Medulla oblongata (tissue), 1 donor: ENCODE measurements around the gene ANGPT4.
"Not testable (repeated sequence)": the region's sequence is repeated elsewhere in the genome, so short reads cannot be mapped to it uniquely, and the experiment has no call there.

Source experiments
- DNase-seq: peaks from one replicate; pipeline ENCODE4 v3.0.0-alpha.2; 2015; ENCODE audit errors: extremely low spot score

Gene ANGPT4

DNA sequence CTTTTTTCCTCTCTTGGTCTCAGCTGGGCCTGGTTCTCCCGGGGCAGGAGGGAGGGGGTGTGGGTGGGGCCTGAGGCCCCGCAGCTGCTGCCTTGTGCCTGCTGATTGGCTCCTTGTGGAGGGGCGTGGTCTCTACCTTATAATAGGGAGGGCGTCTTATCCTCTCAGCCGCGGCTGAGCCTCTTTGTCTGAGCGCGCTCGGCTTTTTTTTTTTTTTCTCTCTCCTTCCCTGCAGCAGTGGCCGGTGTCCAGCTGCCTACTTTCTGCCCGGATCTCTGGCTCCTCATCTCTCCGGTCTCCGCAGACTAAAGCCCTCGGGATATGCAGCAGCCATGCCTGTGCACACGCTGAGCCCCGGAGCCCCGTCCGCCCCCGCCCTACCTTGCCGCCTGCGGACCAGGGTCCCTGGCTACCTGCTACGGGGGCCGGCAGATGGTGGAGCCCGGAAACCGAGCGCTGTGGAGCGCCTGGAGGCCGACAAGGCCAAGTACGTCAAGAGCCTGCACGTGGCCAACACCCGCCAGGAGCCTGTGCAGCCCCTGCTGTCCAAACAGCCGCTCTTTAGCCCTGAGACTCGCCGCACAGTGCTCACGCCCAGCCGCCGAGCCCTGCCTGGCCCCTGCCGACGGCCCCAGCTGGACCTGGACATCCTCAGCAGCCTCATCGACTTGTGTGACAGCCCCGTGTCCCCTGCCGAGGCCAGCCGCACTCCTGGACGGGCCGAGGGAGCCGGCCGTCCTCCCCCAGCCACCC, 71.5 kb downstream of the ANGPT4 start:
- DNase-seq, result peak; percentile 88

- no peak for DNase-seq
Measured at GRCh38 chr20:843912-844311, 72.2 kb downstream of the ANGPT4 start.

DNA sequence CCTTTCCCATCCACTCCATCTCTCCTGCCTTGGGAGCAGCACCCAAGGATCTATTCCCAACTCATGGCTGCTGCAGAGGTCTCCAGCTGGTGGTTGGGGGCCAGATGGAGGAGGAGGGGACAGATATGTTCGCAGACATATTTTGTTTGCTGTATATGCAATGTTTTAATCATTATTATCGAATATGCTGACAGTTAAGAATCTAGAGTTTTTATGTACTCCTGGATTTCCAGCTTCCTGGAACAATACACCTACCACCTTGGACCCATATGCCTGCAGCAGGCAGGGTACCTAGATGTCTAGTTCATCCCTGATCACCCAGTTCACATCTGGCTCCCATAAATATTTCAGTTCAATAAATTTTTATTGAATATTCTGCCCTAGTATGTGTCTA, 73.6 kb downstream of the ANGPT4 start:
- no peak for DNase-seq

- no peak for DNase-seq
Measured at GRCh38 chr20:841568-842546, 74.3 kb downstream of the ANGPT4 start.

DNA sequence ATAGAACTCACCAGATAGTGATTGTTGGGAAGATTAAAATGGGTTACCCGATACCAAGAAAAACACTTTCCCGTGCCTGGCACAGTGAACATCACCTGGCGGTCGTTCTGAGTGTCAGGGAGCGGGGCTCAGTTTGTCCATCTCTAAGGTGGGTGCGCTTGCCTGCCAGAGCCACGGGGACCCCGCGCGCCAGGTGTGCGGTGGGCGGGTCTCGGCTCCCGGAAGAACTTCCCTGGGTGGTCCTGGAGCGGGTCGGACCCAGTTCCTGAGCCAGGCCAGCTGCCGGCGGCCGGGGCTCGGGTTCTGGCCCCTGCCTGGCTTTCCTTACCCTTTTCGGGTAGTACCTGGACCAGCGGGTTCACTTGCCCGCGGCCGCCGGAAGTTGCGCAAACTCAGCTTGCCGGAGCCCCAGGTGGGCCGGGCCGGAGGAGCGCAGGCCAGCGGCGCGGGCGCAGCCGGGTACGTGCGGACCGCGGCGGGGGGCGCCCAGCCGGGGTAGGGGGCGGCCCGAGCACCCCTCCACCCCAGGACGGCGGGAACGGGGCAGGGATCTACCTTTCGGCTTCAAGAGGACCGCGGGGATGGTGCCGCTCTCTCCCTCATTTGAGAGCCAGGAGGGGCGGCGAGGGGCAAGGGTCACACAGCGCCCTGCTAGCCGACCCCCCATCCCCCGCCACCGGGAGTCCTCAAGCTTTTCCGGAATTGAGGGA, 75.1 kb downstream of the ANGPT4 start:
- no peak for DNase-seq

DNA sequence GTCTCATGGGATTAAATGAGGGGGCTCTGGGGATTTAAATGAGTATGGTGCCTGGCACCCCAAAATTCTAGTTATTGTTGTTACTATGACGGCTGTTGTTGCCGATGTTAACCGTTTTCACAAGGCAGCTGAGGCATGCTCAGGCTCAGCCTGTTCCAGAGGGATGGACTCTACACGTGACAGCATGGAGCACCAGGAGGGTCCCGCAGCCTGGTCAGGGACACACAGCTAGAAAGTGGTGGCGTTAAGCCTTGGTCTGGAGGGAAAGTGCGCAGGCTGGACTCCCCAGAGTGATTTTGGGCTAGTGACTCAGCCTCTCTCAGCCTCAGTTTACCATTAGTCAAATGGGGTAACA, 75.7 kb downstream of the ANGPT4 start:
- no peak for DNase-seq

- no peak for DNase-seq
Measured at GRCh38 chr20:839626-840025, 76.5 kb downstream of the ANGPT4 start.

GRCh38 chr20:839015-839414, 77.1 kb downstream of the ANGPT4 start:
- DNase-seq, result no peak

- DNase-seq, result no peak
Measured at GRCh38 chr20:836190-836589, 79.9 kb downstream of the ANGPT4 start.

GRCh38 chr20:835608-836045, 80.5 kb downstream of the ANGPT4 start:
- DNase-seq, result no peak

DNA sequence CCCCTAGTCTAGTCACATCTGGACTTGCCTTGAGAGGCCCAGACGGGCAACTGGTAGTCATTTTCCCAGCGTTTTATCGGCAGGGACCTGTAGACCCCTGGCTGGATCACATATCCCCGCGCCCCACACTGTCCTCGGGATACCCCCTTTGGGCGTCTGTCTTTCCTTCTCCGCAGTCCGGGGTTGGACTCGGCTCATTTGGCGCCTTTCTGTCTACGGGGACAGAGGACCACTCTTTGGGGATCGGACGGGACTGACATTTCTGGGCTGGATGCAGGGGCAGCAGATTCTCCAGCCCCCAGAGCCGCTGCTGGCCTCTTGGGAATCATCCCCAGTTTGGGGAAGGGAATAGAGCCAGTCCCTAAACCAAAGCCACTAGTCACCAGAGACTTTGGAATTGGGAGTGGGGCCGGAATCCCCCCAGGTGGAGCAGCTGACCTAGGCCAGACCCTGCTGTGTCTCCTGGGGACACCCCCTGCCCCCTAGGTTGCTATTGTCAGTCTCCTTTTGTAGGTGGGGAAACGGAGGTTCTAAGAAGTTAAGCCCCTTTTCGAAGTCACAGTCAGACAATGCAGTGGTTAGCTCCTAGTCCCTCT, 81.9 kb downstream of the ANGPT4 start:
- no peak for DNase-seq

GRCh38 chr20:833450-834150, 82.5 kb downstream of the ANGPT4 start, which contains the start of gene FAM110A:
Gene FAM110A (plus strand): TSS chr20:833715. CDS start chr20:844805, 11,090 bp downstream.
- peak; percentile 92 for DNase-seq

DNA sequence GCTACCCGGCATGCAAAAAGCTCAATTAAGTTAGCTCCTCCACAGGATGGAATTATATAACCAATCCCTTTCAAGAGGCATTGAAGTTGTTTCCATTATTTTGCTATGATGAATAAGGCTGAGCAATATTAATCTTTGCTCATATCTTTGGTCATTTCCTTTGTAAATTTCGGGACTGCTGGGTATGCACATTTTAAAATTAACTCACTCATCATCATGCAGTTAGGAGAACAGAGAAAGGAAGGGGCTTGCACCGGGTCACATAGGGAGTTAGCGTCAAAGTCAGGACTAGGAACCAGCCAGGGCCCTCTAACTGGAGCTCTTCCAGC, 83.0 kb downstream of the ANGPT4 start:
- no peak for DNase-seq

GRCh38 chr20:831956-832355, 84.2 kb downstream of the ANGPT4 start:
- no peak for DNase-seq

DNA sequence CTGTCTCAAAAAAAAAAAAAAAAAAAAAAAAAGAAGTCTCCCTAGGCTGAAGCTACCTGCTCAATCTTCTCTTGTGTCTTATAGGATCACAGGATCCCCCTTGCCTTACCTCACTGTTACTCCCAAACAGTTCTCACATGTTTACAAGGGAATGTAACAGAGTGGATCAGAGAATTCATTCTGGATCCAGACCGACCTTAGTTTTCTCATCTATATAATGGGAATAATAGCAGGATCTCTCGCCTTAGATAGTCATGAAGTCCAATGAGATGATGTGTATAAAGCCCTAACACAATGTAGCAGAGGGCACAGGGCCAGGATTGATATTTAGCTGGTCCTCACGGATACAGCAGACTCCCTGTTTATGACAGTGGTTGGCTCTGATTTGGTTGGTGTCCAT, 84.9 kb downstream of the ANGPT4 start:
- no peak for DNase-seq

GRCh38 chr20:830011-830521, 86.1 kb downstream of the ANGPT4 start:
- no peak for DNase-seq

DNA sequence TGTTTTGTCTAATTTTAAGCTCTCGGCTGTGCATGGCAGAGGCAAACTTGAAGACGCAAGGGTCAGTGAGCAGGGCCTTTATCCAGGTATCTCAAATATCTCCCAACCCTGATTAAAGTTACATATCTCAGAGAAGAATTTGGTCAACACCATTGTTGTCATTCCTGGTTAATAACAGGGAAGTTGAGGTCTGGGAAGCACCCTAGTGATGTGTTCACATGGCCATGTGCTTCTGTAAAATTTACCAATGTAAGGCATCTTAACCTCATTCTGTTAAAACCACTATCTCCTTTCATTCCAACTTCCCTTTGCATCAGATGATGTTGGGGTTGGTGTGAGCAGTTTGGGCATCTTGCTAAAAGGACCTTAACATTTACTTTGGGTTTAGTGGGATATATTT, 86.6 kb downstream of the ANGPT4 start:
- DNase-seq, result no peak

DNA sequence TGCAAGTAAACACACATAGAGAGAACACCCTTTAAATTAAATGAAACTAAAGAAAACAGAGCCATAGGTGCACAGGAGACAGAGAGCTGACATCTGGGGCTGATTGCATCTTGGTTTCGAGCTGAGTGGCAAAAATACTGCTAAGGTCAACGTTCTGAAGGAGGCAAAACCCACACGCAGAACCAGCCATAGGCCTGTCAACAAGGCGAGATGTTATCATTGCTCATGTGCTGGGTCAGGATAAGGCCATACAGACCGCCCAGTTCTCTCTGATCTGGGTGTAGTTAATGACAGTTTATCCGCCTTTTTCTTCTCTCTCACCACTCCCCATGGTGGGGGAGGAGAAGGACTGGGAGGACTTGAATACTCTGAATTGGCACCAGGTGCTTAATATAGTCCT, 87.1 kb downstream of the ANGPT4 start:
- no peak for DNase-seq

GRCh38 chr20:827981-828380, 88.2 kb downstream of the ANGPT4 start:
- DNase-seq, result not testable (repeated sequence)

DNA sequence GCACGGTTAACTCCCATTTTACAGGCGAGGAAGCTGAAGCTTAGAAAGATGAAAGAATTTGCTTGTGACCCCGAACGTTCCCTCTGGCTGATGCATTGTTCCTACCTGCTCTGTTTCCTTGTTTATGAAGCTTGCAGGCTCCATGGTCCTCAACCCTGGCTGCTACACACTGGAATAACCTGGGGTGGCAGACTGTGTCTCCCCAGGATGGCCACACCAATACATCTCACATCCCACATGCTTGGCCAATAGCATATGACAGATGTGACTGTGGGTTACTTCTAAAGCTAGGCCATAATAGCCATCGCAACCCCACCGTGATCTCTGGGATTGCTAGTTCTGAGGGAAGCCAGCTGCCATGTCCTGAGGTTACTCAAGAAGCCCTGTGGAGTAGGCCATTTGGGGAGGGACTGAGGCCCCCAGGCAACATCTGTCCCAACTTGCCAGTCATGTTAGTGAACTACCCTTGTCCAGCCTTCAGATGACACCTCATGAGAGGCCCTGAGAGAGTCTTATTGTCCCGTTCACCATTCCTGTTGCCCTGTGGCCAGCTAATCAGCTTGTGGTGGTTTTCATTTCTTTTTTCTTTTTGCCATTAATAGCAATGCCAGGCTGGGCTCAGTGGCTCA, 89.3 kb downstream of the ANGPT4 start:
- DNase-seq, result no peak
